NCI-H446 (cell line): ENCODE results near the gene UQCRC2.
"Not testable (repeated sequence)": the region's sequence is repeated elsewhere in the genome, so short reads cannot be mapped to it uniquely, and the experiment has no call there.

Experiments used
- DNase-seq, 2 experiments: peaks; one replicate each; lab custom pipeline; 2025; lab: John Stamatoyannopoulos, UW

UQCRC2 gene

GRCh38 chr16:21982108-21982507 lies 28.9 kb downstream of the UQCRC2 start:
- no peak for DNase-seq

- no peak for DNase-seq
Measured at GRCh38 chr16:21984062-21984461, 30.9 kb downstream of the UQCRC2 start.

- DNase-seq, result no peak
Measured at GRCh38 chr16:21985524-21985923, 32.4 kb downstream of the UQCRC2 start.

- no peak for DNase-seq
Measured at GRCh38 chr16:21986692-21987246, 33.6 kb downstream of the UQCRC2 start.

GRCh38 chr16:21987498-21987897 lies 34.3 kb downstream of the UQCRC2 start:
- no peak for DNase-seq

- DNase-seq, result no peak
Measured at GRCh38 chr16:21989133-21989532, 36.0 kb downstream of the UQCRC2 start.

- no peak for DNase-seq
Measured at GRCh38 chr16:21989751-21990150, 36.6 kb downstream of the UQCRC2 start.

- DNase-seq, result no peak
Measured at GRCh38 chr16:21990381-21990944, 37.3 kb downstream of the UQCRC2 start.

- DNase-seq, result no peak
Measured at GRCh38 chr16:21991621-21992020, 38.5 kb downstream of the UQCRC2 start.

GRCh38 chr16:21994856-21995465 lies 41.8 kb downstream of the UQCRC2 start:
- DNase-seq, result no peak

GRCh38 chr16:21996923-21997696 lies 43.9 kb downstream of the UQCRC2 start:
- DNase-seq, result no peak

GRCh38 chr16:21997697-21998480 lies 44.7 kb downstream of the UQCRC2 start:
- DNase-seq, result no peak

- no peak for DNase-seq
Measured at GRCh38 chr16:22001591-22001990, 48.4 kb downstream of the UQCRC2 start.

- not testable (repeated sequence) for DNase-seq
Measured at GRCh38 chr16:22002047-22002446, 48.9 kb downstream of the UQCRC2 start.

- DNase-seq, result no peak
Measured at GRCh38 chr16:22003195-22003594, 50.0 kb downstream of the UQCRC2 start.

GRCh38 chr16:22004341-22004740 lies 51.2 kb downstream of the UQCRC2 start:
- no peak for DNase-seq

- no peak for DNase-seq
Measured at GRCh38 chr16:22005746-22006145, 52.6 kb downstream of the UQCRC2 start.

GRCh38 chr16:22006636-22007035 lies 53.5 kb downstream of the UQCRC2 start:
- DNase-seq, result no peak

- no peak for DNase-seq
Measured at GRCh38 chr16:22007159-22007508, 54.0 kb downstream of the UQCRC2 start.

GRCh38 chr16:22007509-22008214 lies 54.5 kb downstream of the UQCRC2 start, which contains the start of gene MOSMO:
Gene MOSMO, plus strand, starts transcription at chr16:22008111. Its CDS starts 191 bp downstream, at chr16:22008302.
- peak in 1 of 2 experiments; percentile 40 for DNase-seq

- DNase-seq, result no peak
Measured at GRCh38 chr16:22008215-22009059, 55.3 kb downstream of the UQCRC2 start.
